GM23338 (cell line): ENCODE results near the gene RBM34.

Experiments used
- CTCF ChIP-seq, 2 experiments: fragments of 200-600 bp in 1 of 2; sonication (generic) in 1 of 2; conservative IDR thresholded peaks; 2 replicates each; pipeline versions ENCODE4 v1.5.1 to v1.6.1; 2016 to 2017; ENCODE audit warnings: antibody characterized with exemption in 2 of 2, low read depth in 2 of 2, mild to moderate bottlenecking in 2 of 2, moderate library complexity in 1 of 2
- EZH2 ChIP-seq: fragments of 200-600 bp; sonication (generic); IDR thresholded peaks from one replicate; pipeline ENCODE4 v1.8.0; 2017; ENCODE audit warnings: antibody characterized with exemption, mild to moderate bottlenecking, low read depth; ENCODE audit not compliant: unreplicated experiment
- EZH2phosphoT487 ChIP-seq: fragments of 200-600 bp; sonication (generic); IDR thresholded peaks from one replicate; pipeline ENCODE4 v1.8.1; 2018; ENCODE audit warnings: antibody characterized with exemption; ENCODE audit not compliant: unreplicated experiment
- JUNB ChIP-seq: IDR thresholded peaks from one replicate; pipeline ENCODE4 v1.6.1; 2016; ENCODE audit warnings: antibody characterized with exemption; ENCODE audit not compliant: unreplicated experiment
- POLR2AphosphoS5 ChIP-seq: IDR thresholded peaks from 2 replicates; pipeline ENCODE4 v1.6.1; 2016; ENCODE audit warnings: antibody characterized with exemption, low read depth
- REST ChIP-seq: IDR thresholded peaks from one replicate; pipeline ENCODE4 v1.6.1; 2018; ENCODE audit warnings: antibody characterized with exemption; ENCODE audit not compliant: unreplicated experiment
- STAT1 ChIP-seq: IDR thresholded peaks from one replicate; pipeline ENCODE4 v1.6.1; 2016; ENCODE audit warnings: antibody characterized with exemption; ENCODE audit not compliant: unreplicated experiment

- TF ChIP-seq EZH2, result no peak
- TF ChIP-seq CTCF (conservative IDR thresholded peaks at IDR 0.05; ENCODE audit: low read depth in 2 of 2), result no peak
- TF ChIP-seq POLR2AphosphoS5, result no peak
- TF ChIP-seq JUNB, result no peak
- no peak for TF ChIP-seq EZH2phosphoT487
- TF ChIP-seq STAT1, result no peak
- TF ChIP-seq REST, result no peak
These were observed 8.8 kb downstream of the RBM34 start for GRCh38 chr1:235152235-235152634.
